ENCODE results near the gene COA1. TPM values are rescaled to one million over a fixed set of nuclear protein-coding genes. Genes with fewer than 3 reads are reported as not detected.
"Not testable (repeated sequence)": the region's sequence is repeated elsewhere in the genome, so short reads cannot be mapped to it uniquely, and the experiment has no call there.

The COA1 gene
- total and polyA plus RNA-seq, 2 donors (not counting 3 experiments of a cell fraction or from before 2014, with no cell fraction given) = 38.1 to 55.1 TPM

GRCh38 chr7:43674559-43675436, 54.5 kb downstream of the COA1 start:
- ChIA-PET POLR2A (no interaction called here), CTCF (interaction anchor here (0.9 to 1.6 kb wide), 5 partner anchors 8 to 92 kb away, joined by 3 to 4 read pairs (median 3); partner anchors contain the start of gene STK17A)
- H2AFZ ChIP-seq (ENCODE audit: low read depth, low read length) = no peak overlapping the region
- H3K27ac ChIP-seq (ENCODE audit: insufficient read depth, low read depth, low read length) = peak overlapping the region; percentile 64
- peak overlapping the region; percentile 8 for H3K9ac ChIP-seq (replicated peaks; ENCODE audit: extremely low read depth, insufficient read depth, low read length)
- H3K27me3 ChIP-seq (ENCODE audit: control insufficient read depth in 2 of 2, insufficient read depth in 2 of 2, low read length in 2 of 2) = no peaks in the 10 kb centered on the region
- peaks cover 20% of the 10 kb centered on the region for H3K4me1 ChIP-seq (ENCODE audit: control insufficient read depth, extremely low read depth, insufficient read depth, low read length)
- no peaks in the 10 kb centered on the region for H3K9me1 ChIP-seq (replicated peaks; ENCODE audit: control insufficient read depth, extremely low read depth, insufficient read depth, low read length)
- no peaks in the 10 kb centered on the region for H4K20me1 ChIP-seq (replicated peaks; ENCODE audit: control insufficient read depth, extremely low read depth, insufficient read depth, low read length)
- intact Hi-C loops (cut with micrococcal nuclease) = loop anchor here (1.0 kb wide), 2 partner anchors 27 to 34 kb away; no protein-coding TSS in a partner anchor
- dilution Hi-C loops (cut with MboI; ENCODE audit: extremely low pct_ligation_motif_present, low sequenced_read_pairs) = no loop called here
- H3K79me2 ChIP-seq (ENCODE audit: control insufficient read depth, insufficient read depth, low read length) = peaks cover 41% of the 10 kb centered on the region
- no peaks in the 10 kb centered on the region for H3K36me3 ChIP-seq (ENCODE audit: control insufficient read depth in 2 of 2, extremely low read depth in 1 of 2, insufficient read depth in 2 of 2, low read length in 2 of 2)
- peak overlapping the region; percentile 37 for H3K4me2 ChIP-seq (ENCODE audit: insufficient read depth, low read length)
- FAIRE-seq = peak; percentile 83
- no peak overlapping the region for H3K4me3 ChIP-seq (replicated peaks in 1 of 3; ENCODE audit: insufficient read depth in 1 of 3, low read depth in 1 of 3, low read length in 3 of 3)
- DNase-seq (ENCODE audit: low read depth, low spot score) = peak; percentile 83
- H3K9me3 ChIP-seq (replicated peaks; ENCODE audit: control insufficient read depth, insufficient read depth, low read length) = no peaks in the 10 kb centered on the region
- BruUV-seq (replicated peaks) = TSS peak; percentile 99
- TF ChIP-seq MYC (IDR thresholded peaks at IDR 0.05; ENCODE audit: low read depth, low read length) = no peak
- TF ChIP-seq, protein P1, sequence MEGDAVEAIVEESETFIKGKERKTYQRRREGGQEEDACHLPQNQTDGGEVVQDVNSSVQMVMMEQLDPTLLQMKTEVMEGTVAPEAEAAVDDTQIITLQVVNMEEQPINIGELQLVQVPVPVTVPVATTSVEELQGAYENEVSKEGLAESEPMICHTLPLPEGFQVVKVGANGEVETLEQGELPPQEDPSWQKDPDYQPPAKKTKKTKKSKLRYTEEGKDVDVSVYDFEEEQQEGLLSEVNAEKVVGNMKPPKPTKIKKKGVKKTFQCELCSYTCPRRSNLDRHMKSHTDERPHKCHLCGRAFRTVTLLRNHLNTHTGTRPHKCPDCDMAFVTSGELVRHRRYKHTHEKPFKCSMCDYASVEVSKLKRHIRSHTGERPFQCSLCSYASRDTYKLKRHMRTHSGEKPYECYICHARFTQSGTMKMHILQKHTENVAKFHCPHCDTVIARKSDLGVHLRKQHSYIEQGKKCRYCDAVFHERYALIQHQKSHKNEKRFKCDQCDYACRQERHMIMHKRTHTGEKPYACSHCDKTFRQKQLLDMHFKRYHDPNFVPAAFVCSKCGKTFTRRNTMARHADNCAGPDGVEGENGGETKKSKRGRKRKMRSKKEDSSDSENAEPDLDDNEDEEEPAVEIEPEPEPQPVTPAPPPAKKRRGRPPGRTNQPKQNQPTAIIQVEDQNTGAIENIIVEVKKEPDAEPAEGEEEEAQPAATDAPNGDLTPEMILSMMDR (IDR thresholded peaks at IDR 0.05; ENCODE audit: extremely low read depth in 1 of 2, insufficient read depth in 1 of 2, low read depth in 1 of 2, low read length in 2 of 2) = no peak
- TF ChIP-seq GATA2 (IDR thresholded peaks at IDR 0.05; ENCODE audit: insufficient read depth, insufficient read length, low read depth, low read length) = peak; percentile 55
- TF ChIP-seq POLR2AphosphoS5 (IDR thresholded peaks at IDR 0.05; ENCODE audit: insufficient read depth, low read depth, low read length) = peak; percentile 38
- TF ChIP-seq EZH2 (IDR thresholded peaks at IDR 0.05; ENCODE audit: borderline replicate concordance, low read depth, low read length, severe bottlenecking) = no peak
- TF ChIP-seq POLR2A (IDR thresholded peaks at IDR 0.05; ENCODE audit: low read depth, low read length) = no peak
- TF ChIP-seq MAX (IDR thresholded peaks at IDR 0.05; ENCODE audit: insufficient read depth, insufficient read length) = no peak
- TF ChIP-seq FOS (IDR thresholded peaks at IDR 0.05; ENCODE audit: borderline replicate concordance, insufficient read depth, low read length) = peak; percentile 94
- peak; percentile 77 for TF ChIP-seq JUN (IDR thresholded peaks at IDR 0.05; ENCODE audit: borderline replicate concordance, insufficient read depth, insufficient read length, low read depth)

- H3K36me3 ChIP-seq (ENCODE audit: control insufficient read depth in 2 of 2, extremely low read depth in 1 of 2, insufficient read depth in 2 of 2, low read length in 2 of 2); dilution Hi-C loops (cut with MboI; ENCODE audit: extremely low pct_ligation_motif_present, low sequenced_read_pairs); FAIRE-seq; H3K27me3 ChIP-seq (ENCODE audit: control insufficient read depth in 2 of 2, insufficient read depth in 2 of 2, low read length in 2 of 2); POLR2A ChIA-PET; H3K9me1 ChIP-seq (replicated peaks; ENCODE audit: control insufficient read depth, extremely low read depth, insufficient read depth, low read length); H3K9ac ChIP-seq (replicated peaks; ENCODE audit: extremely low read depth, insufficient read depth, low read length); H3K4me2 ChIP-seq (ENCODE audit: insufficient read depth, low read length); H3K4me3 ChIP-seq (replicated peaks in 1 of 3; ENCODE audit: insufficient read depth in 1 of 3, low read depth in 1 of 3, low read length in 3 of 3); H2AFZ ChIP-seq (ENCODE audit: low read depth, low read length); H4K20me1 ChIP-seq (replicated peaks; ENCODE audit: control insufficient read depth, extremely low read depth, insufficient read depth, low read length); DNase-seq (ENCODE audit: low read depth, low spot score); H3K9me3 ChIP-seq (replicated peaks; ENCODE audit: control insufficient read depth, insufficient read depth, low read length); BruUV-seq (replicated peaks); intact Hi-C loops (cut with micrococcal nuclease): not testable (repeated sequence)
- Histone ChIP-seq H3K27ac (ENCODE audit: insufficient read depth, low read depth, low read length) (peak overlapping the region; percentile 64), H3K79me2 (ENCODE audit: control insufficient read depth, insufficient read depth, low read length) (peaks cover 37% of the 10 kb centered on the region), H3K4me1 (ENCODE audit: control insufficient read depth, extremely low read depth, insufficient read depth, low read length) (peaks cover 22% of the 10 kb centered on the region)
- CTCF ChIA-PET = interaction anchor here (0.9 to 1.6 kb wide), 5 partner anchors 9 to 91 kb away, joined by 3 to 4 read pairs (median 3); partner anchors contain the start of gene STK17A
Observed at GRCh38 chr7:43673243-43673976, 55.9 kb downstream of the COA1 start.
